Neuronal stem cell (in vitro differentiated cells): ENCODE data around the gene ZBTB40.

Experiments used
- DNase-seq: peaks from one replicate; pipeline ENCODE4 v3.0.0-alpha.2; 2013; ENCODE audit warnings: low spot score
- H2AFZ ChIP-seq: one replicate; pipeline ENCODE4 v1.6.1; 2013; ENCODE audit warnings: mild to moderate bottlenecking, low read length, inconsistent platforms
- H2AK5ac ChIP-seq: 2 replicates; pipeline ENCODE4 v1.6.1; 2013; ENCODE audit warnings: low read depth, mild to moderate bottlenecking, inconsistent platforms, low read length, moderate library complexity, mixed read lengths
- H2BK120ac ChIP-seq: 2 replicates; pipeline ENCODE4 v1.6.1; 2013; ENCODE audit warnings: low read depth, mild to moderate bottlenecking, inconsistent platforms, low read length, moderate library complexity, mixed read lengths
- H2BK12ac ChIP-seq: one replicate; pipeline ENCODE4 v1.6.1; 2013; ENCODE audit warnings: low read length, inconsistent platforms
- H2BK15ac ChIP-seq: 2 replicates; pipeline ENCODE4 v1.6.1; 2013; ENCODE audit warnings: mild to moderate bottlenecking, low read length, inconsistent platforms, mixed read lengths
- H2BK5ac ChIP-seq: one replicate; pipeline ENCODE4 v1.6.1; 2013; ENCODE audit warnings: inconsistent platforms, mild to moderate bottlenecking, low read length, moderate library complexity
- H3K14ac ChIP-seq: one replicate; pipeline ENCODE4 v1.6.1; 2013; ENCODE audit warnings: low read length, inconsistent platforms
- H3K18ac ChIP-seq: 2 replicates; pipeline ENCODE4 v1.6.1; 2013; ENCODE audit warnings: low read length, inconsistent platforms
- H3K23ac ChIP-seq: 2 replicates; pipeline ENCODE4 v1.6.1; 2013; ENCODE audit warnings: low read depth, mild to moderate bottlenecking, mixed read lengths, low read length, inconsistent platforms; ENCODE audit not compliant: poor library complexity
- H3K27ac ChIP-seq: replicated peaks from 3 replicates; pipeline ENCODE4 v1.5.1; 2013; ENCODE audit warnings: low read length, inconsistent platforms
- H3K27me3 ChIP-seq, 3 experiments: 2 replicates each; pipeline ENCODE4 v1.6.1; 2013; ENCODE audit warnings: low read length in 3 of 3, mild to moderate bottlenecking in 2 of 3, inconsistent platforms in 1 of 3, low read depth in 1 of 3, mixed read lengths in 1 of 3, moderate library complexity in 1 of 3; ENCODE audit not compliant: control insufficient read depth in 3 of 3, insufficient read depth in 3 of 3
- H3K36me3 ChIP-seq, 2 donors: replicated peaks in 1 of 2; 2 replicates each; pipeline ENCODE4 v1.6.1; 2013; ENCODE audit warnings: low read length in 2 of 2; ENCODE audit not compliant: control insufficient read depth in 2 of 2, insufficient read depth in 2 of 2
- H3K4ac ChIP-seq: 2 replicates; pipeline ENCODE4 v1.6.1; 2013; ENCODE audit warnings: inconsistent platforms, mild to moderate bottlenecking, low read length, moderate library complexity
- H3K4me1 ChIP-seq, 2 donors: 1 replicate in 1 of 2; 2 replicates in 1 of 2; pipeline ENCODE4 v1.6.1; 2013; ENCODE audit warnings: low read length in 2 of 2, low read depth in 1 of 2; ENCODE audit not compliant: control insufficient read depth in 2 of 2, insufficient read depth in 1 of 2
- H3K4me2 ChIP-seq: one replicate; pipeline ENCODE4 v1.6.1; 2013; ENCODE audit warnings: mild to moderate bottlenecking, low read length, inconsistent platforms; ENCODE audit not compliant: insufficient read depth, poor library complexity, severe bottlenecking
- H3K4me3 ChIP-seq, 2 donors: 2 replicates each; pipeline ENCODE4 v1.5.1; 2013; ENCODE audit warnings: low read length in 2 of 2, mild to moderate bottlenecking in 2 of 2, inconsistent platforms in 1 of 2, moderate library complexity in 1 of 2
- H3K79me1 ChIP-seq: one replicate; pipeline ENCODE4 v1.6.1; 2013; ENCODE audit warnings: low read depth, mild to moderate bottlenecking, inconsistent platforms, low read length, moderate library complexity
- H3K9ac ChIP-seq: one replicate; pipeline ENCODE4 v1.6.1; 2013; ENCODE audit warnings: mild to moderate bottlenecking, low read depth, low read length, inconsistent platforms; ENCODE audit not compliant: poor library complexity
- H3K9me3 ChIP-seq, 2 donors: replicated peaks in 1 of 2; 2 replicates each; pipeline versions ENCODE3 to v1.6.1; 2013; ENCODE audit warnings: low read length in 2 of 2, mild to moderate bottlenecking in 2 of 2, inconsistent platforms in 1 of 2, low read depth in 1 of 2, mixed read lengths in 1 of 2, moderate library complexity in 1 of 2; ENCODE audit not compliant: control insufficient read depth in 2 of 2, insufficient read depth in 1 of 2
- H4K8ac ChIP-seq: one replicate; pipeline ENCODE4 v1.6.1; 2013; ENCODE audit warnings: low read depth, mild to moderate bottlenecking, inconsistent platforms, low read length, moderate library complexity
- H4K91ac ChIP-seq: one replicate; pipeline ENCODE4 v1.6.1; 2013; ENCODE audit warnings: low read length, low read depth, mild to moderate bottlenecking, inconsistent platforms; ENCODE audit not compliant: poor library complexity
- WGBS, 2 donors: extraction: QIAGEN DNeasy Blood & Tissue Kit; methylation state at CpG; one replicate each; pipeline ENCODE4 v1.1.7; 2013; ENCODE audit warnings: missing lambda C conversion rate in 2 of 2, mixed read lengths in 1 of 2; ENCODE audit not compliant: insufficient read length in 2 of 2, insufficient replicate concordance in 1 of 2; ENCODE audit errors: extremely low coverage in 2 of 2; 5-methylcytosine and 5-hydroxymethylcytosine counted together

The ZBTB40 gene

DNA sequence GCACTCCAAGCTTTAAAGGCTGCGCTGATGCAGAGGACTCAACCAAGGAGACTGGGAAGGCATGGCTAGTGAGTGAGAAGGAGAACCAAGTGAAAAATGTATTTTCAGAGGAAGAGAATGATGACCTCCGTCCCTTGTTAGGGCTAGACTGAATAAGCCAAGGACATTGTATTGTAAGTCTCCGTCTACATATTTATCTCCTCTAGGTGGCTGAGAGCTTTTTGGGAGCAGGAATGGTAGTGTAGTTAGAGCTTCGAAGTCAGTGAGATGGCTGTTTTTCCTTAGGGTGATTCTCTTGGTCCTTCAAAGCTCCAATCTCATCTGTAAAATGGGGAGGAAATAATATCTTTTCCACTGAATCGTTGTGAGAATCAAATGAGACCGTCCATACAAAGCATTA, 37.6 kb downstream of the ZBTB40 start:
- no peak overlapping the region for H2BK5ac ChIP-seq
- H2AFZ ChIP-seq = no peak overlapping the region
- no peak overlapping the region for H2AK5ac ChIP-seq
- H2BK15ac ChIP-seq = no peak overlapping the region
- no peaks in the 10 kb centered on the region for H3K27me3 ChIP-seq
- H3K4me1 ChIP-seq = peaks cover 0 to 3% of the 10 kb centered on the region in 2 donors
- no peak overlapping the region for H3K9ac ChIP-seq
- H3K4me3 ChIP-seq = no peak overlapping the region
- no CpG with 5 or more reads among the region's 6 CpGs for WGBS, 2 donors
- no peak overlapping the region for H3K23ac ChIP-seq
- no peak overlapping the region for H4K91ac ChIP-seq
- H3K18ac ChIP-seq = no peak overlapping the region
- H3K79me1 ChIP-seq = no peaks in the 10 kb centered on the region
- H2BK120ac ChIP-seq = no peak overlapping the region
- peaks cover 0 to 9% of the 10 kb centered on the region in 2 donors for H3K9me3 ChIP-seq
- no peak overlapping the region for H3K4me2 ChIP-seq
- no peak overlapping the region for H4K8ac ChIP-seq
- no peak overlapping the region for H3K14ac ChIP-seq
- H3K27ac ChIP-seq = no peak overlapping the region
- DNase-seq = no peak
- no peak overlapping the region for H3K4ac ChIP-seq
- peaks cover 2 to 32% of the 10 kb centered on the region in 2 donors for H3K36me3 ChIP-seq
- no peak overlapping the region for H2BK12ac ChIP-seq

DNA sequence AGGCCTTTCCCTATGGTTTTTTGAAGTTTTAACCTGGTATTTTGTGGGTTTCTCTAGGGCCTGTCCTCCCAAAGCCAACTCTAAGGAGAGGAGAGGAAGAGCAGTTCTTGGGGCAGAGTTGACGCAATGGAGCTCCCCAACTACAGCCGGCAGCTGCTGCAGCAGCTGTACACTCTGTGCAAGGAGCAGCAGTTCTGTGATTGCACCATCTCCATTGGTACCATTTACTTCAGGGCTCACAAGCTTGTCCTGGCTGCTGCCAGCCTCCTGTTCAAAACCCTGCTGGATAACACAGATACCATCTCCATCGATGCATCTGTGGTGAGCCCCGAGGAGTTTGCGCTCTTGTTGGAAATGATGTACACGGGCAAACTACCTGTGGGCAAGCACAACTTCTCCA, 38.2 kb downstream of the ZBTB40 start:
- Histone ChIP-seq H3K4me1 (peaks cover 0 to 3% of the 10 kb centered on the region in 2 donors), H3K18ac (no peak overlapping the region), H2BK12ac (no peak overlapping the region), H2BK15ac (no peak overlapping the region), H2AFZ (no peak overlapping the region), H3K9me3 (peaks cover 0 to 5% of the 10 kb centered on the region in 2 donors), H2BK120ac (no peak overlapping the region), H3K14ac (no peak overlapping the region), H3K9ac (no peak overlapping the region), H3K36me3 (peaks cover 2 to 32% of the 10 kb centered on the region in 2 donors), H2AK5ac (no peak overlapping the region), H4K8ac (no peak overlapping the region), H3K27me3 (no peaks in the 10 kb centered on the region), H3K23ac (no peak overlapping the region), H3K4me2 (no peak overlapping the region), H3K4ac (no peak overlapping the region), H3K4me3 (no peak overlapping the region), H3K79me1 (no peaks in the 10 kb centered on the region), H4K91ac (no peak overlapping the region), H2BK5ac (no peak overlapping the region), H3K27ac (no peak overlapping the region)
- no peak for DNase-seq
- no CpG with 5 or more reads among the region's 6 CpGs for WGBS, 2 donors

DNA sequence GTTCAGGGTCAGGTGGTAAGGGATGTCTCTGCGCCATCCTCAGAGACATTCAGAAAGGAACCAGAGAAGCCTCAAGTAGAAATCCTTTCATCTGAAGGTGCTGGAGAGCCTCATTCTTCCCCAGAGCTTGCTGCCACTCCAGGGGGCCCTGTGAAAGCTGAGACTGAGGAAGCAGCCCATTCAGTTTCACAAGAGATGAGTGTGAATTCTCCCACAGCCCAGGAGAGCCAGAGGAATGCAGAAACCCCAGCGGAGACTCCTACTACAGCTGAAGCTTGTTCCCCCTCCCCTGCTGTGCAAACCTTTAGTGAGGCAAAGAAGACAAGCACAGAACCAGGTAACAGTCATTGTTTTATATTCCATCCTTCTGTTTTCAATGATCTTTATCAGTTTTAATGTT, 38.7 kb downstream of the ZBTB40 start:
- H2BK15ac ChIP-seq = no peak overlapping the region
- no peak overlapping the region for H3K14ac ChIP-seq
- DNase-seq = no peak
- H3K9me3 ChIP-seq = peaks cover 0 to 5% of the 10 kb centered on the region in 2 donors
- no peak overlapping the region for H3K23ac ChIP-seq
- H3K27me3 ChIP-seq = no peaks in the 10 kb centered on the region
- H4K8ac ChIP-seq = no peak overlapping the region
- H3K18ac ChIP-seq = no peak overlapping the region
- H2BK5ac ChIP-seq = no peak overlapping the region
- H3K9ac ChIP-seq = no peak overlapping the region
- no peak overlapping the region for H3K4me2 ChIP-seq
- H3K79me1 ChIP-seq = no peaks in the 10 kb centered on the region
- H3K4me3 ChIP-seq = no peak overlapping the region
- H3K27ac ChIP-seq = no peak overlapping the region
- H2BK12ac ChIP-seq = no peak overlapping the region
- H3K4ac ChIP-seq = no peak overlapping the region
- H2AFZ ChIP-seq = no peak overlapping the region
- H2BK120ac ChIP-seq = no peak overlapping the region
- H3K36me3 ChIP-seq = peaks cover 2 to 32% of the 10 kb centered on the region in 2 donors
- no peak overlapping the region for H2AK5ac ChIP-seq
- no peak overlapping the region for H4K91ac ChIP-seq
- WGBS, 2 donors = no CpG with 5 or more reads among the region's 2 CpGs
- peaks cover 0 to 3% of the 10 kb centered on the region in 2 donors for H3K4me1 ChIP-seq

GRCh38 chr1:22491995-22492715, 40.5 kb downstream of the ZBTB40 start:
- Histone ChIP-seq H4K91ac (no peak overlapping the region), H3K79me1 (no peaks in the 10 kb centered on the region), H3K23ac (no peak overlapping the region), H2BK12ac (no peak overlapping the region), H2BK5ac (no peak overlapping the region), H2AK5ac (no peak overlapping the region), H2BK15ac (no peak overlapping the region), H3K9ac (no peak overlapping the region), H3K4me2 (no peak overlapping the region), H3K4me3 (no peak overlapping the region), H4K8ac (no peak overlapping the region), H2AFZ (no peak overlapping the region), H2BK120ac (no peak overlapping the region), H3K27ac (no peak overlapping the region), H3K18ac (no peak overlapping the region), H3K36me3 (peaks cover 4 to 43% of the 10 kb centered on the region in 2 donors), H3K14ac (no peak overlapping the region), H3K4ac (no peak overlapping the region), H3K9me3 (peaks cover 0 to 5% of the 10 kb centered on the region in 2 donors), H3K27me3 (no peaks in the 10 kb centered on the region), H3K4me1 (peaks cover 0 to 3% of the 10 kb centered on the region in 2 donors)
- no peak for DNase-seq
- WGBS, 2 donors = no CpG with 5 or more reads among the region's 10 CpGs
